ENCODE results near the gene BCLAF1. TPM values are rescaled to one million over a fixed set of nuclear protein-coding genes. Genes with fewer than 3 reads are reported as not detected.

The BCLAF1 gene
- total and polyA plus RNA-seq, 9 of the 15 experiments (the other 6 are each of a cell fraction or from before 2014, with no cell fraction given) = 65.4 to 286 (median 165) TPM

DNA sequence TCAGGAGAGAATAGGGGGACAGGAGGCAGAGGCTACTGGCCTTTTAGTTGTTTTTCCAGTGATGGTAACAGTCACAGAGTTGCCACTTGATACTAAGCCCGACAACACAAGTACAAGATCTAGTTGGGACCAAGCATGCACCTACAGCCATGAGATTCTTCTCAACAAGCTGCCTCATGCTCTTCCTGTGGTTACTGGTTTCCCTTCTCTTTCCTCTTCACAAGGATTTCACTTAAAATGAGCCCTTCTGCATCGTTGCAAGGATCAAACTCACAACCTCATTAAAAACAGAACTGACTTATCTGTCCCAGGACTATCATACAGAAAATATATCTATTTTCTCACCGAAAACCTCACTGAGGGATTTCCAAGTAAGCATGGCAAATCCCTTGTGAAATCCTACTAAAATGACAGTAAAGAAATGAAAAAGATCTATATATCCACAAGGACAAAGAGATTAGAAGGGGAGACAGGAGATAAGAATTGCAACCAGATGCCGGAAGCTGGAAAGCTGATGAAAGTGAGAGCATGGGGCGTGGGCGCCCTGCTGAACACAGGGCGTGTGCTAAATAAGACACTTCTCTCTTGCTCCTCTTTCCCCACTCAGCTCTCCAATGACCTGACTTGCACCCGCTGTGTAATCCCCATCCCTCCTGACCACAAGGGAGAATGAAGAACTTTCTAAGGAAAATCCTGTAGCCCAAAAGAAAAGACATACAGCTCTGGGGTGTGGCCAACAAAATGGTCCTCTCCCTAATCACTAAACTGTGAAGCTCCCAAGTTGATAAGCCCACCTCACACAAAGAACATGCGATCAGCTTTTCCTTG, 53.0 kb downstream of the BCLAF1 start (continued):
- TF ChIP-seq, protein P1, sequence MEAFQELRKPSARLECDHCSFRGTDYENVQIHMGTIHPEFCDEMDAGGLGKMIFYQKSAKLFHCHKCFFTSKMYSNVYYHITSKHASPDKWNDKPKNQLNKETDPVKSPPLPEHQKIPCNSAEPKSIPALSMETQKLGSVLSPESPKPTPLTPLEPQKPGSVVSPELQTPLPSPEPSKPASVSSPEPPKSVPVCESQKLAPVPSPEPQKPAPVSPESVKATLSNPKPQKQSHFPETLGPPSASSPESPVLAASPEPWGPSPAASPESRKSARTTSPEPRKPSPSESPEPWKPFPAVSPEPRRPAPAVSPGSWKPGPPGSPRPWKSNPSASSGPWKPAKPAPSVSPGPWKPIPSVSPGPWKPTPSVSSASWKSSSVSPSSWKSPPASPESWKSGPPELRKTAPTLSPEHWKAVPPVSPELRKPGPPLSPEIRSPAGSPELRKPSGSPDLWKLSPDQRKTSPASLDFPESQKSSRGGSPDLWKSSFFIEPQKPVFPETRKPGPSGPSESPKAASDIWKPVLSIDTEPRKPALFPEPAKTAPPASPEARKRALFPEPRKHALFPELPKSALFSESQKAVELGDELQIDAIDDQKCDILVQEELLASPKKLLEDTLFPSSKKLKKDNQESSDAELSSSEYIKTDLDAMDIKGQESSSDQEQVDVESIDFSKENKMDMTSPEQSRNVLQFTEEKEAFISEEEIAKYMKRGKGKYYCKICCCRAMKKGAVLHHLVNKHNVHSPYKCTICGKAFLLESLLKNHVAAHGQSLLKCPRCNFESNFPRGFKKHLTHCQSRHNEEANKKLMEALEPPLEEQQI (IDR thresholded peaks at IDR 0.05) = no peak
- TF ChIP-seq ZC3H8 (IDR thresholded peaks at IDR 0.05) (no peak), RBM15 (IDR thresholded peaks at IDR 0.05; ENCODE audit: insufficient read depth, low read length) (no peak), RBM14 (IDR thresholded peaks at IDR 0.05; ENCODE audit: borderline replicate concordance, insufficient read depth, low read depth, low read length) (no peak), ZNF79 (CRISPR knock-in tag; IDR thresholded peaks at IDR 0.05; ENCODE audit: low read depth) (no peak), ZEB2 (IDR thresholded peaks at IDR 0.05) (peak; percentile 58), TOE1 (IDR thresholded peaks at IDR 0.05; ENCODE audit: borderline replicate concordance) (no peak; the same call in 1 of the 2 replicates), TOE1 (CRISPR knock-in tag; IDR thresholded peaks at IDR 0.05; ENCODE audit: borderline replicate concordance, low read depth) (no peak), NFATC3 (IDR thresholded peaks at IDR 0.05) (no peak), SETDB1 (IDR thresholded peaks at IDR 0.05; ENCODE audit: low read length) (no peak), CCAR2 (IDR thresholded peaks at IDR 0.05; ENCODE audit: low read depth, low read length) (no peak), E2F1 (CRISPR knock-in tag; IDR thresholded peaks at IDR 0.05) (no peak), ZNF696 (CRISPR knock-in tag; conservative IDR thresholded peaks at IDR 0.05) (no peak), RFX7 (CRISPR knock-in tag; IDR thresholded peaks at IDR 0.05) (no peak), ILF3 (IDR thresholded peaks at IDR 0.05; ENCODE audit: borderline replicate concordance) (no peak), MAFK (IDR thresholded peaks at IDR 0.05; ENCODE audit: low read length) (no peak), ZNF644 (tag; IDR thresholded peaks at IDR 0.05; ENCODE audit: low read depth) (0 out of 2 replicates have a peak, but pooled peaks have one; percentile 67), L3MBTL2 (IDR thresholded peaks at IDR 0.05) (peak; percentile 76), SIX5 (IDR thresholded peaks at IDR 0.05; ENCODE audit: borderline replicate concordance in 1 of 2, insufficient read depth in 1 of 2, low read depth in 1 of 2, low read length in 2 of 2) (no peak), GATAD2B (IDR thresholded peaks at IDR 0.05; ENCODE audit: borderline replicate concordance) (peak; percentile 86), ZNF146 (CRISPR knock-in tag; IDR thresholded peaks at IDR 0.05; ENCODE audit: unreplicated experiment) (no peak), FOXK2 (conservative IDR thresholded peaks at IDR 0.05 in 1 of 2, IDR thresholded peaks at IDR 0.05 in 1 of 2; ENCODE audit: low read depth in 2 of 2) (peak; percentile 56 to 78), ZNF511 (CRISPR knock-in tag; IDR thresholded peaks at IDR 0.05) (no peak)
- TF ChIP-seq, protein P2, sequence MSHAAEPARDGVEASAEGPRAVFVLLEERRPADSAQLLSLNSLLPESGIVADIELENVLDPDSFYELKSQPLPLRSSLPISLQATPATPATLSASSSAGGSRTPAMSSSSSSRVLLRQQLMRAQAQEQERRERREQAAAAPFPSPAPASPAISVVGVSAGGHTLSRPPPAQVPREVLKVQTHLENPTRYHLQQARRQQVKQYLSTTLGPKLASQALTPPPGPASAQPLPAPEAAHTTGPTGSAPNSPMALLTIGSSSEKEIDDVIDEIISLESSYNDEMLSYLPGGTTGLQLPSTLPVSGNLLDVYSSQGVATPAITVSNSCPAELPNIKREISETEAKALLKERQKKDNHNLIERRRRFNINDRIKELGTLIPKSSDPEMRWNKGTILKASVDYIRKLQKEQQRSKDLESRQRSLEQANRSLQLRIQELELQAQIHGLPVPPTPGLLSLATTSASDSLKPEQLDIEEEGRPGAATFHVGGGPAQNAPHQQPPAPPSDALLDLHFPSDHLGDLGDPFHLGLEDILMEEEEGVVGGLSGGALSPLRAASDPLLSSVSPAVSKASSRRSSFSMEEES (CRISPR knock-in tag; IDR thresholded peaks at IDR 0.05) = no peak
